WTC11 (cell line): ENCODE results near the gene SPIRE2.

ENCODE experiments used
- ATF2 ChIP-seq: sonication (generic); formaldehyde crosslinking; IDR thresholded peaks from 2 replicates; pipeline ENCODE4 v1.8.1; 2022; ENCODE audit warnings: low read depth, missing genetic modification reagents, borderline replicate concordance
- ATF3 ChIP-seq: sonication (generic); formaldehyde crosslinking; conservative IDR thresholded peaks from 2 replicates; pipeline ENCODE4 v1.8.1; 2022; ENCODE audit warnings: mild to moderate bottlenecking, missing genetic modification reagents
- FOXK1 ChIP-seq: sonication (generic); formaldehyde crosslinking; IDR thresholded peaks from 2 replicates; pipeline ENCODE4 v1.8.0; 2022; ENCODE audit warnings: mild to moderate bottlenecking, moderate library complexity, missing genetic modification reagents
- FOXP1 ChIP-seq: sonication (generic); formaldehyde crosslinking; IDR thresholded peaks from 2 replicates; pipeline ENCODE4 v1.8.0; 2022; ENCODE audit warnings: missing genetic modification reagents, mild to moderate bottlenecking, moderate library complexity, borderline replicate concordance
- JAZF1 ChIP-seq: fragments of 250-450 bp; sonication (Bioruptor Pico); IDR thresholded peaks from 2 replicates; pipeline ENCODE4 v1.9.0; 2021; ENCODE audit warnings: moderate library complexity, mild to moderate bottlenecking, inconsistent platforms
- NR2C2 ChIP-seq: sonication (generic); formaldehyde crosslinking; IDR thresholded peaks from 2 replicates; pipeline ENCODE4 v1.8.0; 2022; ENCODE audit warnings: mild to moderate bottlenecking, missing genetic modification reagents
- SMAD4 ChIP-seq: sonication (generic); formaldehyde crosslinking; IDR thresholded peaks from 2 replicates; pipeline ENCODE4 v1.8.0; 2022; ENCODE audit warnings: mild to moderate bottlenecking, missing genetic modification reagents
- USF2 ChIP-seq: sonication (generic); formaldehyde crosslinking; IDR thresholded peaks from 2 replicates; pipeline ENCODE4 v1.8.1; 2023; ENCODE audit warnings: mild to moderate bottlenecking, missing genetic modification reagents, moderate library complexity
- ZNF121 ChIP-seq: sonication (generic); formaldehyde crosslinking; IDR thresholded peaks from 2 replicates; pipeline ENCODE4 v1.8.0; 2023; ENCODE audit warnings: missing genetic modification reagents
- ZNF138 ChIP-seq: sonication (generic); formaldehyde crosslinking; conservative IDR thresholded peaks from 2 replicates; pipeline ENCODE4 v1.8.1; 2022; ENCODE audit warnings: mild to moderate bottlenecking, moderate library complexity, missing genetic modification reagents
- TF ChIP-seq, protein P1 (sequence below): sonication (generic); formaldehyde crosslinking; IDR thresholded peaks from 2 replicates; pipeline ENCODE4 v1.8.0; 2023; ENCODE audit warnings: missing genetic modification reagents
- TF ChIP-seq, protein P2 (sequence below): sonication (generic); formaldehyde crosslinking; IDR thresholded peaks from 2 replicates; pipeline ENCODE4 v1.8.0; 2022; ENCODE audit warnings: mild to moderate bottlenecking, missing genetic modification reagents
- TF ChIP-seq, protein P3 (sequence below): fragments of 200-600 bp; IDR thresholded peaks from 2 replicates; pipeline ENCODE4 v1.8.0; 2022; ENCODE audit warnings: antibody characterized with exemption
- TF ChIP-seq, protein P4 (sequence below): sonication (generic); formaldehyde crosslinking; IDR thresholded peaks from 2 replicates; pipeline ENCODE4 v1.8.0; 2023; ENCODE audit warnings: missing genetic modification reagents, mild to moderate bottlenecking, borderline replicate concordance

DNA sequence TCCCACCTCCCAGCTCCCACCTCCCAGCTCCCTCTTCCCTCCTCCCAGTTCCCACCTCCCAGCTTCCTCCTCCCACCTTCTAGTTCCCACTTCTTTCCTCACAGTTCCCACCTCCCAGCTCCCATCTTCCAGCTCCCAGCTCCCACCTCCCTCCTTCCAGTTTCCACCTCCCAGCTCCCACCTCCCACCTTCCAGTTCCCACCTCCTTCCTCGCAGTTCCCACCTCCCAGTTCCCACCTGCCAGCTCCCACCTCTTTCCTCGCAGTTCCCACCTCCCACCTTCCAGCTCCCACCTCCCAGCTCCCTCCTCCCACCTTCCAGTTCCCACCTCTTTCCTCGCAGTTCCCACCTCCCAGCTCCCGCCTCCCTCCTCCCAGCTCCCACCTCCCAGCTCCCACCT lies 80.0 kb downstream of the SPIRE2 start:
- TF ChIP-seq ATF2 = no peak
- no peak for TF ChIP-seq SMAD4 (CRISPR knock-in tag)
- TF ChIP-seq, protein P1, sequence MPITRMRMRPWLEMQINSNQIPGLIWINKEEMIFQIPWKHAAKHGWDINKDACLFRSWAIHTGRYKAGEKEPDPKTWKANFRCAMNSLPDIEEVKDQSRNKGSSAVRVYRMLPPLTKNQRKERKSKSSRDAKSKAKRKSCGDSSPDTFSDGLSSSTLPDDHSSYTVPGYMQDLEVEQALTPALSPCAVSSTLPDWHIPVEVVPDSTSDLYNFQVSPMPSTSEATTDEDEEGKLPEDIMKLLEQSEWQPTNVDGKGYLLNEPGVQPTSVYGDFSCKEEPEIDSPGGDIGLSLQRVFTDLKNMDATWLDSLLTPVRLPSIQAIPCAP (CRISPR knock-in tag) = no peak
- TF ChIP-seq ZNF138 (CRISPR knock-in tag) = no peak
- no peak for TF ChIP-seq FOXP1
- no peak for TF ChIP-seq NR2C2 (CRISPR knock-in tag)
- TF ChIP-seq, protein P2, sequence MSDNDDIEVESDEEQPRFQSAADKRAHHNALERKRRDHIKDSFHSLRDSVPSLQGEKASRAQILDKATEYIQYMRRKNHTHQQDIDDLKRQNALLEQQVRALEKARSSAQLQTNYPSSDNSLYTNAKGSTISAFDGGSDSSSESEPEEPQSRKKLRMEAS (CRISPR knock-in tag) = no peak
- TF ChIP-seq, protein P3, sequence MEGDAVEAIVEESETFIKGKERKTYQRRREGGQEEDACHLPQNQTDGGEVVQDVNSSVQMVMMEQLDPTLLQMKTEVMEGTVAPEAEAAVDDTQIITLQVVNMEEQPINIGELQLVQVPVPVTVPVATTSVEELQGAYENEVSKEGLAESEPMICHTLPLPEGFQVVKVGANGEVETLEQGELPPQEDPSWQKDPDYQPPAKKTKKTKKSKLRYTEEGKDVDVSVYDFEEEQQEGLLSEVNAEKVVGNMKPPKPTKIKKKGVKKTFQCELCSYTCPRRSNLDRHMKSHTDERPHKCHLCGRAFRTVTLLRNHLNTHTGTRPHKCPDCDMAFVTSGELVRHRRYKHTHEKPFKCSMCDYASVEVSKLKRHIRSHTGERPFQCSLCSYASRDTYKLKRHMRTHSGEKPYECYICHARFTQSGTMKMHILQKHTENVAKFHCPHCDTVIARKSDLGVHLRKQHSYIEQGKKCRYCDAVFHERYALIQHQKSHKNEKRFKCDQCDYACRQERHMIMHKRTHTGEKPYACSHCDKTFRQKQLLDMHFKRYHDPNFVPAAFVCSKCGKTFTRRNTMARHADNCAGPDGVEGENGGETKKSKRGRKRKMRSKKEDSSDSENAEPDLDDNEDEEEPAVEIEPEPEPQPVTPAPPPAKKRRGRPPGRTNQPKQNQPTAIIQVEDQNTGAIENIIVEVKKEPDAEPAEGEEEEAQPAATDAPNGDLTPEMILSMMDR = no peak
- TF ChIP-seq, protein P4, sequence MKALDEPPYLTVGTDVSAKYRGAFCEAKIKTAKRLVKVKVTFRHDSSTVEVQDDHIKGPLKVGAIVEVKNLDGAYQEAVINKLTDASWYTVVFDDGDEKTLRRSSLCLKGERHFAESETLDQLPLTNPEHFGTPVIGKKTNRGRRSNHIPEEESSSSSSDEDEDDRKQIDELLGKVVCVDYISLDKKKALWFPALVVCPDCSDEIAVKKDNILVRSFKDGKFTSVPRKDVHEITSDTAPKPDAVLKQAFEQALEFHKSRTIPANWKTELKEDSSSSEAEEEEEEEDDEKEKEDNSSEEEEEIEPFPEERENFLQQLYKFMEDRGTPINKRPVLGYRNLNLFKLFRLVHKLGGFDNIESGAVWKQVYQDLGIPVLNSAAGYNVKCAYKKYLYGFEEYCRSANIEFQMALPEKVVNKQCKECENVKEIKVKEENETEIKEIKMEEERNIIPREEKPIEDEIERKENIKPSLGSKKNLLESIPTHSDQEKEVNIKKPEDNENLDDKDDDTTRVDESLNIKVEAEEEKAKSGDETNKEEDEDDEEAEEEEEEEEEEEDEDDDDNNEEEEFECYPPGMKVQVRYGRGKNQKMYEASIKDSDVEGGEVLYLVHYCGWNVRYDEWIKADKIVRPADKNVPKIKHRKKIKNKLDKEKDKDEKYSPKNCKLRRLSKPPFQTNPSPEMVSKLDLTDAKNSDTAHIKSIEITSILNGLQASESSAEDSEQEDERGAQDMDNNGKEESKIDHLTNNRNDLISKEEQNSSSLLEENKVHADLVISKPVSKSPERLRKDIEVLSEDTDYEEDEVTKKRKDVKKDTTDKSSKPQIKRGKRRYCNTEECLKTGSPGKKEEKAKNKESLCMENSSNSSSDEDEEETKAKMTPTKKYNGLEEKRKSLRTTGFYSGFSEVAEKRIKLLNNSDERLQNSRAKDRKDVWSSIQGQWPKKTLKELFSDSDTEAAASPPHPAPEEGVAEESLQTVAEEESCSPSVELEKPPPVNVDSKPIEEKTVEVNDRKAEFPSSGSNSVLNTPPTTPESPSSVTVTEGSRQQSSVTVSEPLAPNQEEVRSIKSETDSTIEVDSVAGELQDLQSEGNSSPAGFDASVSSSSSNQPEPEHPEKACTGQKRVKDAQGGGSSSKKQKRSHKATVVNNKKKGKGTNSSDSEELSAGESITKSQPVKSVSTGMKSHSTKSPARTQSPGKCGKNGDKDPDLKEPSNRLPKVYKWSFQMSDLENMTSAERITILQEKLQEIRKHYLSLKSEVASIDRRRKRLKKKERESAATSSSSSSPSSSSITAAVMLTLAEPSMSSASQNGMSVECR = no peak
- no peak for TF ChIP-seq ZNF121 (CRISPR knock-in tag)
- no peak for TF ChIP-seq ATF3 (CRISPR knock-in tag)
- no peak for TF ChIP-seq FOXK1 (CRISPR knock-in tag)
- no peak for TF ChIP-seq USF2 (CRISPR knock-in tag)
- TF ChIP-seq JAZF1 (CRISPR knock-in tag) = no peak
